GM23248 (cell line): ENCODE measurements around the gene ETV6.

ENCODE experiments used
- EZH2 ChIP-seq: fragments of 200-600 bp; sonication (generic); IDR thresholded peaks from 2 replicates; pipeline ENCODE4 v1.6.1; 2018; ENCODE audit warnings: antibody characterized with exemption, mild to moderate bottlenecking; ENCODE audit not compliant: insufficient read depth, poor library complexity, severe bottlenecking
- EZH2phosphoT487 ChIP-seq: fragments of 200-600 bp; sonication (generic); IDR thresholded peaks from 2 replicates; pipeline ENCODE4 v1.6.1; 2018; ENCODE audit warnings: antibody characterized with exemption, moderate library complexity, mild to moderate bottlenecking, low read depth; ENCODE audit not compliant: insufficient read depth

DNA sequence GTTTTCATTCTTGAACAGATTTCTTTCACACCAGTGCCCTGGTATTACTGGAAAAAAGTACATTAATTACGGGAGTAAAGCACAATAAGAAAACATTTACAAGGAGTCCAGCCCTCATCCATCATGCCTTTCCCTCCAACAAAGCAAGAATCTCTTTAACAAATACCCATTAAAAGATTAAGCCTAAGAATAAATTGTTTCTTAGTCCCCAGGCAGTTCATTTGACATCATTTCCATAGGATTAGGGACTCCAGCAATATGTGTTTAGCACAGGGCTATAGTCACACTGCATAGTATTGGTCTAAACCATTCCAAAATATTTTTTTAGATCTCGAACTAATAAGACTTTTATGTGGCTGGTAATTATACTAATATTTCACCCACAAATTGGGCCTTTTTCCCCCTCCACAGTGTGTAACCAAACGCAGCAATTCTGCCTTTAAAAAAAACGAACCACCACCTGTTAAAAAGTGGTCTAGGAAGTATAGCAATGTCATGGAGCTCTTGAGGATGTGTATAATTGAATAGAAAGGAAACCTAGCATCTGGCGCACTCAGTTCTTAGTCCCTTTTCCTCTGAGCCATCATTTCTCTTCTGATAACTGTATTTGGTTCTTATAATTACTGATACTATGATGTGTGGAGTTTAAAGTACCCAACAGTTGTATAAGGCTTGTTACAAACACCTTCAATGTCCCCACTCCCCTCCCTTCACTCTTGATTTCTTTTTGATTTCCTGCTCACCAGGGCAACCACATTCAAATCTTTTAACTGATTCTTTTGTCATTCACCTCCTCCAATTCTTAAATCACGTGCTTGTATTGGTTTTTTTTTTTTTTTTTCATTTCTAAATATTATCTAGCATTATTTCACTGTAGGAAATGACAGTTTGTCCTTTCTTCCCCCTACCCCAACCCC is 138.7 kb downstream of the ETV6 start:
- TF ChIP-seq EZH2 (no peak), EZH2phosphoT487 (no peak)
